Endothelial cell of umbilical vein (primary cell): ENCODE data around the gene CACNB4. TPM values are rescaled to one million over a fixed set of nuclear protein-coding genes. Genes with fewer than 3 reads are reported as not detected.
"Not testable (repeated sequence)": the region's sequence is repeated elsewhere in the genome, so short reads cannot be mapped to it uniquely, and the experiment has no call there.

Experiments
- BruUV-seq: library from RNA; stranded (reverse); fragments of 400-500 nt; replicated peaks from 2 replicates; lab custom pipeline; 2021; lab: Mats Ljungman, UMichigan
- CTCF ChIA-PET: fragments of 300-600, 350-600 bp; sonication (Branson Sonifier 250); formaldehyde crosslinking; loops from one replicate; lab custom pipeline; 2021; ENCODE audit warnings: antibody characterized with exemption, inconsistent platforms; lab: Charles Lee
- POLR2A ChIA-PET: fragments of 300-600, 350-600 bp; sonication (Branson Sonifier 250); formaldehyde crosslinking; loops from one replicate; lab custom pipeline; 2021; ENCODE audit warnings: antibody characterized with exemption, inconsistent platforms; lab: Charles Lee
- DNase-seq: peaks from one replicate; pipeline ENCODE4 v3.0.0-alpha.2; 2011; ENCODE audit warnings: low read depth, low spot score
- FAIRE-seq: peaks from 2 replicates; lab custom pipeline; 2011; peaks lifted over from hg19 to GRCh38; lab: Jason Lieb, UNC
- H2AFZ ChIP-seq: 2 replicates; pipeline ENCODE4 v1.6.0; 2012; ENCODE audit warnings: low read depth, low read length, control low read depth, inconsistent platforms
- H3K27ac ChIP-seq: 2 replicates; pipeline ENCODE4 v1.5.1; 2011; ENCODE audit warnings: low read depth, mild to moderate bottlenecking, control low read depth, low read length, moderate library complexity; ENCODE audit not compliant: insufficient read depth
- H3K27me3 ChIP-seq, 2 experiments: 2 replicates each; pipeline versions ENCODE4 v1.6.0 to v1.6.1; 2011; ENCODE audit warnings: low read length in 2 of 2, mixed read lengths in 1 of 2; ENCODE audit not compliant: control insufficient read depth in 2 of 2, insufficient read depth in 2 of 2
- H3K36me3 ChIP-seq, 2 experiments: 2 replicates in 1 of 2; 3 replicates in 1 of 2; pipeline ENCODE4 v1.5.1; 2011; ENCODE audit warnings: low read length in 2 of 2, mild to moderate bottlenecking in 1 of 2, moderate library complexity in 1 of 2; ENCODE audit not compliant: control insufficient read depth in 2 of 2, insufficient read depth in 2 of 2; ENCODE audit errors: extremely low read depth in 1 of 2
- H3K4me1 ChIP-seq: 3 replicates; pipeline ENCODE4 v1.5.1; 2011; ENCODE audit warnings: mild to moderate bottlenecking, low read length; ENCODE audit not compliant: control insufficient read depth, insufficient read depth; ENCODE audit errors: extremely low read depth
- H3K4me2 ChIP-seq: 2 replicates; pipeline ENCODE4 v1.6.1; 2011; ENCODE audit warnings: low read length, control low read depth, mixed read lengths; ENCODE audit not compliant: insufficient read depth
- H3K4me3 ChIP-seq, 3 experiments: fragments of 200-600 bp in 1 of 3; sonication (generic), shearing (Covaris generic) in 1 of 3; replicated peaks in 1 of 3; 2 replicates each; pipeline ENCODE4 v1.5.1; 2011 to 2016; ENCODE audit warnings: control low read depth in 3 of 3, low read length in 3 of 3, mild to moderate bottlenecking in 2 of 3, inconsistent platforms in 1 of 3, low read depth in 1 of 3, moderate library complexity in 1 of 3; ENCODE audit not compliant: insufficient read depth in 1 of 3
- H3K79me2 ChIP-seq: 2 replicates; pipeline ENCODE4 v1.6.0; 2012; ENCODE audit warnings: low read length, inconsistent platforms; ENCODE audit not compliant: control insufficient read depth, insufficient read depth
- H3K9ac ChIP-seq: replicated peaks from 2 replicates; pipeline ENCODE3; 2011; ENCODE audit warnings: low read length, control low read depth; ENCODE audit not compliant: insufficient read depth; ENCODE audit errors: extremely low read depth
- H3K9me1 ChIP-seq: replicated peaks from 3 replicates; pipeline ENCODE4 v1.6.0; 2011; ENCODE audit warnings: mild to moderate bottlenecking, low read length; ENCODE audit not compliant: control insufficient read depth, insufficient read depth; ENCODE audit errors: extremely low read depth
- H3K9me3 ChIP-seq: replicated peaks from 2 replicates; pipeline ENCODE4 v1.5.1; 2012; ENCODE audit warnings: low read length, inconsistent platforms; ENCODE audit not compliant: control insufficient read depth, insufficient read depth
- H4K20me1 ChIP-seq: replicated peaks from 2 replicates; pipeline ENCODE3; 2011; ENCODE audit warnings: mild to moderate bottlenecking, low read length; ENCODE audit not compliant: control insufficient read depth, insufficient read depth; ENCODE audit errors: extremely low read depth
- FOS ChIP-seq: IDR thresholded peaks from 2 replicates; pipeline ENCODE4 v1.6.1; 2011; ENCODE audit warnings: mild to moderate bottlenecking, low read length, moderate library complexity, borderline replicate concordance; ENCODE audit not compliant: insufficient read depth
- GATA2 ChIP-seq: IDR thresholded peaks from 2 replicates; pipeline ENCODE4 v1.7.0; 2011; ENCODE audit warnings: low read depth, mild to moderate bottlenecking, moderate library complexity, mixed read lengths, low read length; ENCODE audit not compliant: insufficient read length, insufficient read depth
- MAX ChIP-seq: IDR thresholded peaks from 2 replicates; pipeline ENCODE4 v1.6.1; 2011; ENCODE audit not compliant: insufficient read depth, insufficient read length
- MYC ChIP-seq: IDR thresholded peaks from one replicate; pipeline ENCODE4 v1.6.1; 2011; ENCODE audit warnings: mild to moderate bottlenecking, low read depth, low read length
- POLR2A ChIP-seq: IDR thresholded peaks from 2 replicates; pipeline ENCODE4 v1.6.1; 2012; ENCODE audit warnings: low read depth, mild to moderate bottlenecking, control low read depth, low read length
- dilution Hi-C: fragments of 300-500 bp; cut with MboI; formaldehyde crosslinking; loops from one replicate; pipeline ENCODE4 v1.15.0; 2019; ENCODE audit warnings: low sequenced_read_pairs; ENCODE audit not compliant: extremely low pct_ligation_motif_present
- intact Hi-C: fragments of 100-400 bp; cut with micrococcal nuclease; formaldehyde crosslinking; loops from one replicate; pipeline ENCODE4 v1.10.0; 2022
- polyA plus RNA-seq, 4 experiments: library from polyadenylated mRNA; depleted of rRNA in 3 of 4; stranded (reverse) in 3 of 4; unstranded in 1 of 4; fragments of >200 nt; gene quantifications; 2 replicates each; pipeline versions ENCODE4 v1.2.1 to v1.2.3, GENCODE V29; 2011 to 2012; ENCODE audit warnings: missing spikeins in 1 of 4
- total RNA-seq: library from RNA; stranded (reverse); gene quantifications from 2 replicates; pipeline ENCODE4 v1.2.3, GENCODE V29; 2021

The CACNB4 gene
- total and polyA plus RNA-seq, 2 donors (not counting 3 experiments of a cell fraction or from before 2014, with no cell fraction given): 0.23 to 0.58 TPM

- no peaks in the 10 kb centered on the region for H3K79me2 ChIP-seq
- no peak overlapping the region for H2AFZ ChIP-seq
- DNase-seq: no peak
- dilution Hi-C loops: no loop called here
- no peak overlapping the region for H3K27ac ChIP-seq
- POLR2A ChIA-PET: no interaction called here
- peaks cover 4% of the 10 kb centered on the region in 2 experiments for H3K27me3 ChIP-seq
- CTCF ChIA-PET: interaction anchor here (3.0 kb wide), 1 partner anchor 19 kb away, joined by 11 read pairs; no protein-coding TSS in a partner anchor
- no TSS peak for BruUV-seq
- TF ChIP-seq GATA2 (no peak), POLR2A (no peak), MAX (no peak), FOS (no peak), MYC (no peak)
- no peaks in the 10 kb centered on the region for H3K9me3 ChIP-seq
- no peaks in the 10 kb centered on the region for H3K36me3 ChIP-seq
- H3K9me1 ChIP-seq: no peaks in the 10 kb centered on the region
- H3K4me1 ChIP-seq: no peaks in the 10 kb centered on the region
- intact Hi-C loops: loop anchor here (2.0 kb wide), 1 partner anchor 177 kb away; the partner anchor contains the start of gene ARL5A
- no peak for FAIRE-seq
- no peak overlapping the region for H3K4me3 ChIP-seq
- no peaks in the 10 kb centered on the region for H4K20me1 ChIP-seq
- H3K4me2 ChIP-seq: no peak overlapping the region
- H3K9ac ChIP-seq: no peak overlapping the region
Measured at GRCh38 chr2:152005607-152006006, 93.2 kb downstream of the CACNB4 start.

GRCh38 chr2:152003283-152003682 is 95.6 kb downstream of the CACNB4 start:
- H3K36me3 ChIP-seq, H3K27ac ChIP-seq, H3K4me3 ChIP-seq, H3K9me3 ChIP-seq, intact Hi-C loops, BruUV-seq, H3K27me3 ChIP-seq, H3K4me2 ChIP-seq, dilution Hi-C loops, H3K79me2 ChIP-seq, H3K4me1 ChIP-seq, H2AFZ ChIP-seq, FAIRE-seq, H4K20me1 ChIP-seq, DNase-seq, H3K9ac ChIP-seq, H3K9me1 ChIP-seq, POLR2A ChIA-PET: not testable (repeated sequence)
- CTCF ChIA-PET: interaction anchor here (0.7 to 3.0 kb wide), 3 partner anchors 18 to 205 kb away, joined by 3 to 11 read pairs (median 5); no protein-coding TSS in a partner anchor
